Spleen (tissue), 11 donors: ENCODE results near the gene XPC. TPM values are rescaled to one million over a fixed set of nuclear protein-coding genes. Genes with fewer than 3 reads are reported as not detected.

Source experiments
- DNase-seq: peaks from one replicate; pipeline ENCODE4 v3.0.0-alpha.2; 2020
- H3K27ac ChIP-seq, 8 donors: fragments of 200-600 bp; sonication (generic) in 7 of 8; 1 replicate in 4 of 8; 2 replicates in 4 of 8; pipeline versions ENCODE4 v1.5.0 to v1.8.0; 2016 to 2021; ENCODE audit warnings: inconsistent platforms in 4 of 8, mild to moderate bottlenecking in 4 of 8, moderate library complexity in 1 of 8
- H3K27me3 ChIP-seq, 7 donors: fragments of 200-600 bp; sonication (generic) in 6 of 7; replicated peaks in 1 of 7; 1 replicate in 4 of 7; 2 replicates in 3 of 7; pipeline versions ENCODE4 v1.5.0 to v1.8.0; 2016 to 2021; ENCODE audit warnings: inconsistent platforms in 3 of 7, mild to moderate bottlenecking in 1 of 7
- H3K36me3 ChIP-seq, 6 donors: fragments of 200-600 bp; sonication (generic) in 5 of 6; 1 replicate in 4 of 6; 2 replicates in 2 of 6; pipeline versions ENCODE4 v1.5.0 to v1.8.0; 2016 to 2021; ENCODE audit warnings: inconsistent platforms in 2 of 6
- H3K4me1 ChIP-seq, 6 donors: fragments of 200-600 bp; sonication (generic) in 5 of 6; 1 replicate in 3 of 6; 2 replicates in 3 of 6; pipeline versions ENCODE4 v1.5.0 to v1.8.0; 2016 to 2021; ENCODE audit warnings: inconsistent platforms in 3 of 6
- H3K4me3 ChIP-seq, 8 donors: fragments of 200-600 bp; sonication (generic) in 7 of 8; 1 replicate in 4 of 8; 2 replicates in 4 of 8; pipeline versions ENCODE4 v1.5.0 to v1.8.0; 2016 to 2021; ENCODE audit warnings: inconsistent platforms in 4 of 8, mild to moderate bottlenecking in 4 of 8, moderate library complexity in 2 of 8
- H3K9me3 ChIP-seq, 8 donors: fragments of 200-600 bp; sonication (generic) in 7 of 8; 1 replicate in 4 of 8; 2 replicates in 4 of 8; pipeline versions ENCODE4 v1.5.0 to v1.8.0; 2016 to 2021; ENCODE audit warnings: inconsistent platforms in 4 of 8
- CTCF ChIP-seq, 11 experiments: fragments of 200-600 bp in 7 of 11; fragments of 450-650 bp in 4 of 11; sonication (generic) in 4 of 11; IDR thresholded peaks in 8 of 11; conservative IDR thresholded peaks in 3 of 11; 1 replicate in 7 of 11; 2 replicates in 4 of 11; pipeline versions ENCODE4 v1.4.0 to v1.8.0; 2016 to 2021; ENCODE audit warnings: antibody characterized with exemption in 11 of 11, inconsistent platforms in 4 of 11, mild to moderate bottlenecking in 1 of 11
- POLR2A ChIP-seq, 3 donors: fragments of 450-650 bp; IDR thresholded peaks; one replicate each; pipeline ENCODE4 v1.5.1; 2017; ENCODE audit warnings: antibody characterized with exemption in 3 of 3, mild to moderate bottlenecking in 1 of 3
- POLR2AphosphoS5 ChIP-seq, 3 donors: sonication (generic); formaldehyde crosslinking; IDR thresholded peaks; one replicate each; pipeline ENCODE4 v1.5.1; 2017; ENCODE audit warnings: antibody characterized with exemption in 3 of 3
- WGBS, 5 donors: extraction: QIAGEN DNeasy Blood & Tissue Kit in 3 of 5; methylation state at CpG; one replicate each; pipeline versions ENCODE4 v1.1.5 to v1.1.7; 2013 to 2018; 5-methylcytosine and 5-hydroxymethylcytosine counted together
- intact Hi-C: fragments of 100-400 bp; cut with DNase I; formaldehyde crosslinking; loops from one replicate; pipeline ENCODE4 v1.15.0; 2023; ENCODE audit warnings: low total_unique reads
- polyA plus RNA-seq, 3 donors: library from polyadenylated mRNA; stranded (reverse); fragments of 200-250 nt; gene quantifications; one replicate each; pipeline ENCODE4 v1.2.1, GENCODE V29; 2013
- total RNA-seq, 7 donors: library from RNA; depleted of rRNA in 3 of 7; stranded (reverse); fragments of >200 nt in 3 of 7; fragmentation: NEBNext Ultra II Directional in 4 of 7; extraction: Animal tissue kit (Norgen Biotek cat#: 25700) in 4 of 7; gene quantifications; one replicate each; pipeline versions ENCODE4 v1.1.0 to v1.2.1, GENCODE V29; 2016 to 2021
- donor health status: healthy with polysubstance abuse.
- donor health status: DM: no; HTN: no; CAD: no; lungs with moderate emphysema.
- donor health status: DM: no; HTN: no; CAD: no.
- donor health status: Bipolar disorder and iron deficiency.
- donor health status: healthy.
- donor health status: DM: no; HTN: no; CAD: no.
- donor health status: DM: yes; HTN: yes; CAD: no.

XPC gene
- total and polyA plus RNA-seq, 10 donors, result 16.1 to 65.6 (median 47.3) TPM

GRCh38 chr3:14140668-14141067, 37.7 kb downstream of the XPC start:
- DNase-seq, result no peak
- H3K27ac ChIP-seq, result peak overlapping the region in 2 of 8 donors; percentile 89
- H3K4me1 ChIP-seq, result peaks cover 20 to 47% (median 38%) of the 10 kb centered on the region in 6 donors
- no peaks in the 10 kb centered on the region for H3K9me3 ChIP-seq
- peaks cover 0 to 81% (median 51%) of the 10 kb centered on the region in 6 donors for H3K36me3 ChIP-seq
- TF ChIP-seq POLR2AphosphoS5 (IDR thresholded peaks at IDR 0.05) (no peak), POLR2A (IDR thresholded peaks at IDR 0.05) (no peak), CTCF (IDR thresholded peaks at IDR 0.05 in 8 of 11, conservative IDR thresholded peaks at IDR 0.05 in 3 of 11) (no peak)
- intact Hi-C loops, result no loop called here
- 82 to 93% (median 89%) methylated on average over 2 of the region's 2 CpGs for WGBS, 5 donors
- H3K4me3 ChIP-seq, result no peak overlapping the region
- H3K27me3 ChIP-seq, result no peaks in the 10 kb centered on the region

DNA sequence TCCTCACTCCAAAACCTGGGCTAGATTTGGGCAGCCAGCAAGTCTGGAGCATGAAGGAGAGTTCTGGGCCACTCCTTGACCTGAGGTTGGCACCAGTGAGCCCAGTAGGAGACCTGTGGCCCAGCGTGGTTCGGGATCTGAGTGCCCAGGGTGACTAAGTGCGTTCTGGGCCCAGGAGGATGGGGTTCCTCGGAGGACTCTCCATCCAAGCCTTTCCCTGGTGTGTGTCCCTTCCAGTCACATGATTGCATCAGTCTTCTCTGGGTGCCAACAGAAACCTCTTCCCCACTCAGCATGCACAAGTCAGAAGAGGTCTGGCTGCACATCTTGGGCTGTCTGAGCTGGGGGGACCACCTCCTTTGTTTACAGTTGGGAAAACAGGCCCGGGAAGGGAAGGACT, 38.6 kb downstream of the XPC start:
- no peak overlapping the region for H3K4me3 ChIP-seq
- H3K4me1 ChIP-seq, result peaks cover 11 to 38% (median 29%) of the 10 kb centered on the region in 6 donors
- H3K27me3 ChIP-seq, result no peaks in the 10 kb centered on the region
- intact Hi-C loops, result no loop called here
- DNase-seq, result no peak
- H3K27ac ChIP-seq, result no peak overlapping the region
- 86 to 96% (median 93%) methylated on average over 2 to 5 of the region's 5 CpGs for WGBS, 5 donors
- no peaks in the 10 kb centered on the region for H3K9me3 ChIP-seq
- no peak for TF ChIP-seq CTCF (IDR thresholded peaks at IDR 0.05 in 8 of 11, conservative IDR thresholded peaks at IDR 0.05 in 3 of 11)
- TF ChIP-seq POLR2AphosphoS5 (IDR thresholded peaks at IDR 0.05), result no peak
- TF ChIP-seq POLR2A (IDR thresholded peaks at IDR 0.05), result no peak
- H3K36me3 ChIP-seq, result peaks cover 0 to 84% (median 57%) of the 10 kb centered on the region in 6 donors

- no peaks in the 10 kb centered on the region for H3K9me3 ChIP-seq
- intact Hi-C loops, result no loop called here
- DNase-seq, result no peak
- 89 to 94% (median 90%) methylated on average over 10 to 14 of the region's 14 CpGs for WGBS, 5 donors
- no peak overlapping the region for H3K4me3 ChIP-seq
- no peak for TF ChIP-seq CTCF (IDR thresholded peaks at IDR 0.05 in 8 of 11, conservative IDR thresholded peaks at IDR 0.05 in 3 of 11)
- no peak for TF ChIP-seq POLR2A (IDR thresholded peaks at IDR 0.05)
- no peak for TF ChIP-seq POLR2AphosphoS5 (IDR thresholded peaks at IDR 0.05)
- H3K4me1 ChIP-seq, result peaks cover 6 to 31% (median 22%) of the 10 kb centered on the region in 6 donors
- H3K36me3 ChIP-seq, result peaks cover 0 to 91% (median 64%) of the 10 kb centered on the region in 6 donors
- H3K27me3 ChIP-seq, result no peaks in the 10 kb centered on the region
- no peak overlapping the region for H3K27ac ChIP-seq
These were observed 39.3 kb downstream of the XPC start for GRCh38 chr3:14138878-14139655.

GRCh38 chr3:14138109-14138877, 40.1 kb downstream of the XPC start:
- WGBS, 5 donors, result 82 to 91% (median 90%) methylated on average over 16 of the region's 16 CpGs

More at GRCh38 chr3:14138109-14138877, 40.1 kb downstream of the XPC start:
- H3K4me1 ChIP-seq, result peaks cover 2 to 23% (median 15%) of the 10 kb centered on the region in 6 donors
- no peak for DNase-seq
- no peak overlapping the region for H3K27ac ChIP-seq
- TF ChIP-seq CTCF (IDR thresholded peaks at IDR 0.05 in 8 of 11, conservative IDR thresholded peaks at IDR 0.05 in 3 of 11) (no peak), POLR2AphosphoS5 (IDR thresholded peaks at IDR 0.05) (peak in 1 of 3 donors; percentile 42), POLR2A (IDR thresholded peaks at IDR 0.05) (no peak)
- intact Hi-C loops, result no loop called here
- H3K9me3 ChIP-seq, result no peaks in the 10 kb centered on the region
- peaks cover 0 to 99% (median 72%) of the 10 kb centered on the region in 6 donors for H3K36me3 ChIP-seq
- H3K27me3 ChIP-seq, result no peaks in the 10 kb centered on the region
- no peak overlapping the region for H3K4me3 ChIP-seq
